Lower leg skin (tissue), 4 donors: ENCODE measurements around the gene MMP20. TPM values are rescaled to one million over a fixed set of nuclear protein-coding genes. Genes with fewer than 3 reads are reported as not detected.

Source experiments
- DNase-seq, 2 donors: peaks; one replicate each; pipeline ENCODE4 v3.0.0-alpha.2; 2019; ENCODE audit warnings: low spot score in 2 of 2
- H3K4me3 ChIP-seq: fragments of 200-600 bp; sonication (generic); 2 replicates; pipeline ENCODE4 v1.5.1; 2017; ENCODE audit warnings: mild to moderate bottlenecking, low read depth; ENCODE audit not compliant: poor library complexity, severe bottlenecking
- CTCF ChIP-seq, 3 donors: fragments of 450-650 bp; IDR thresholded peaks; one replicate each; pipeline ENCODE4 v1.5.1; 2016; ENCODE audit warnings: antibody characterized with exemption in 3 of 3, mild to moderate bottlenecking in 3 of 3, moderate library complexity in 2 of 3
- POLR2A ChIP-seq, 2 donors: fragments of 450-650 bp; IDR thresholded peaks; one replicate each; pipeline ENCODE4 v1.6.1; 2016 to 2017; ENCODE audit warnings: antibody characterized with exemption in 2 of 2, mild to moderate bottlenecking in 1 of 2, moderate library complexity in 1 of 2
- WGBS, 2 donors: methylation state at CpG; one replicate each; pipeline ENCODE4 v1.1.5; 2018; 5-methylcytosine and 5-hydroxymethylcytosine counted together
- intact Hi-C: fragments of 100-400 bp; cut with DNase I; formaldehyde crosslinking; loops from one replicate; pipeline ENCODE4 v1.15.0; 2023; ENCODE audit warnings: low total_unique reads
- total RNA-seq, 4 donors: library from RNA; depleted of rRNA; stranded (reverse); fragments of >200 nt; gene quantifications; one replicate each; pipeline ENCODE4 v1.1.0, GENCODE V29; 2016

MMP20 gene
- total RNA-seq, 4 donors from 2014 or later, result not detected

GRCh38 chr11:102598272-102598671 lies 26.9 kb downstream of the MMP20 start:
- 79 to 86% methylated on average over 1 of the region's 1 CpG for WGBS, 2 donors
- intact Hi-C loops, result no loop called here
- no peak for TF ChIP-seq POLR2A (IDR thresholded peaks at IDR 0.05)
- no peak for TF ChIP-seq CTCF (IDR thresholded peaks at IDR 0.05)
- no peak for DNase-seq
- no peak overlapping the region for H3K4me3 ChIP-seq

GRCh38 chr11:102596578-102596977 lies 28.6 kb downstream of the MMP20 start:
- no peak overlapping the region for H3K4me3 ChIP-seq
- TF ChIP-seq POLR2A (IDR thresholded peaks at IDR 0.05) (no peak), CTCF (IDR thresholded peaks at IDR 0.05) (no peak)
- no peak for DNase-seq
- intact Hi-C loops, result no loop called here
- WGBS, 2 donors, result 88 to 89% methylated on average over 6 of the region's 6 CpGs

GRCh38 chr11:102592634-102593581 lies 32.2 kb downstream of the MMP20 start:
- intact Hi-C loops, result no loop called here
- TF ChIP-seq CTCF (IDR thresholded peaks at IDR 0.05), result no peak
- TF ChIP-seq POLR2A (IDR thresholded peaks at IDR 0.05), result no peak
- 87 to 88% methylated on average over 11 of the region's 11 CpGs for WGBS, 2 donors

GRCh38 chr11:102592131-102592530 lies 33.0 kb downstream of the MMP20 start:
- intact Hi-C loops, result no loop called here
- no peak overlapping the region for H3K4me3 ChIP-seq
- TF ChIP-seq POLR2A (IDR thresholded peaks at IDR 0.05) (no peak), CTCF (IDR thresholded peaks at IDR 0.05) (no peak)
- 93 to 96% methylated on average over 1 of the region's 1 CpG for WGBS, 2 donors
- no peak for DNase-seq

More at GRCh38 chr11:102592634-102593581, 32.2 kb downstream of the MMP20 start:
- no peak overlapping the region for H3K4me3 ChIP-seq
- DNase-seq, result no peak

GRCh38 chr11:102591160-102591718 lies 33.9 kb downstream of the MMP20 start:
- DNase-seq, result no peak
- 80 to 85% methylated on average over 5 of the region's 5 CpGs for WGBS, 2 donors
- no peak overlapping the region for H3K4me3 ChIP-seq
- intact Hi-C loops, result no loop called here
- TF ChIP-seq POLR2A (IDR thresholded peaks at IDR 0.05) (no peak), CTCF (IDR thresholded peaks at IDR 0.05) (no peak)
